Measurements from ENCODE around the gene FGD1.
"Not testable (repeated sequence)": the region's sequence is repeated elsewhere in the genome, so short reads cannot be mapped to it uniquely, and the experiment has no call there.

Gene FGD1

GRCh38 chrX:54494989-54495813 lies 833 bp downstream of the FGD1 start:
- peak overlapping the region; percentile 36; the same call in 1 of the 2 replicates for H3K9ac ChIP-seq (ENCODE audit: low read depth, low read length)
- H3K27me3 ChIP-seq (ENCODE audit: control insufficient read depth, insufficient read depth, low read length), result no peaks in the 10 kb centered on the region
- H3K4me3 ChIP-seq (ENCODE audit: low read depth, low read length), result peak overlapping the region; percentile 72
- peak overlapping the region; percentile 80 for H3K27ac ChIP-seq (ENCODE audit: low read depth, low read length)
- no peaks in the 10 kb centered on the region for H3K36me3 ChIP-seq (ENCODE audit: control insufficient read depth, insufficient read depth, low read length)
- H3K9me3 ChIP-seq (ENCODE audit: control insufficient read depth, insufficient read depth, low read length), result peaks cover 25% of the 10 kb centered on the region
- H3K4me1 ChIP-seq (ENCODE audit: control insufficient read depth, insufficient read depth, low read length), result peaks cover 15% of the 10 kb centered on the region

- Histone ChIP-seq H3K4me1 (ENCODE audit: control insufficient read depth, insufficient read depth, low read length) (peaks cover 15% of the 10 kb centered on the region), H3K9me3 (ENCODE audit: control insufficient read depth, insufficient read depth, low read length) (peaks cover 23% of the 10 kb centered on the region), H3K27ac (ENCODE audit: low read depth, low read length) (no peak overlapping the region), H3K27me3 (ENCODE audit: control insufficient read depth, insufficient read depth, low read length) (no peaks in the 10 kb centered on the region), H3K9ac (ENCODE audit: low read depth, low read length) (0 out of 2 replicates have a peak overlapping the region, but pooled peaks have one; percentile 36), H3K4me3 (ENCODE audit: low read depth, low read length) (peak overlapping the region; percentile 72), H3K36me3 (ENCODE audit: control insufficient read depth, insufficient read depth, low read length) (no peaks in the 10 kb centered on the region)
Measured at GRCh38 chrX:54494166-54494988, 1.7 kb downstream of the FGD1 start.

- H3K9ac ChIP-seq (ENCODE audit: low read depth, low read length), result no peak overlapping the region
- H3K27me3 ChIP-seq (ENCODE audit: control insufficient read depth, insufficient read depth, low read length), result no peaks in the 10 kb centered on the region
- no peak overlapping the region for H3K4me3 ChIP-seq (ENCODE audit: low read depth, low read length)
- H3K4me1 ChIP-seq (ENCODE audit: control insufficient read depth, insufficient read depth, low read length), result peaks cover 15% of the 10 kb centered on the region
- peaks cover 16% of the 10 kb centered on the region for H3K9me3 ChIP-seq (ENCODE audit: control insufficient read depth, insufficient read depth, low read length)
- no peak overlapping the region for H3K27ac ChIP-seq (ENCODE audit: low read depth, low read length)
- no peaks in the 10 kb centered on the region for H3K36me3 ChIP-seq (ENCODE audit: control insufficient read depth, insufficient read depth, low read length)
Measured at GRCh38 chrX:54492340-54492739, 3.7 kb downstream of the FGD1 start.

GRCh38 chrX:54489819-54490218 lies 6.2 kb downstream of the FGD1 start:
- H3K4me1 ChIP-seq (ENCODE audit: control insufficient read depth, insufficient read depth, low read length); H3K36me3 ChIP-seq (ENCODE audit: control insufficient read depth, insufficient read depth, low read length); H3K27me3 ChIP-seq (ENCODE audit: control insufficient read depth, insufficient read depth, low read length); H3K4me3 ChIP-seq (ENCODE audit: low read depth, low read length); H3K27ac ChIP-seq (ENCODE audit: low read depth, low read length); H3K9ac ChIP-seq (ENCODE audit: low read depth, low read length): not testable (repeated sequence)
- H3K9me3 ChIP-seq (ENCODE audit: control insufficient read depth, insufficient read depth, low read length), result peaks cover 21% of the 10 kb centered on the region

GRCh38 chrX:54484666-54485065 lies 11.4 kb downstream of the FGD1 start:
- Histone ChIP-seq H3K9ac (ENCODE audit: low read depth, low read length) (no peak overlapping the region), H3K27ac (ENCODE audit: low read depth, low read length) (peak overlapping the region; percentile 21), H3K27me3 (ENCODE audit: control insufficient read depth, insufficient read depth, low read length) (no peaks in the 10 kb centered on the region), H3K4me3 (ENCODE audit: low read depth, low read length) (no peak overlapping the region), H3K9me3 (ENCODE audit: control insufficient read depth, insufficient read depth, low read length) (peaks cover 13% of the 10 kb centered on the region; the same call in 1 of the 2 replicates), H3K36me3 (ENCODE audit: control insufficient read depth, insufficient read depth, low read length) (no peaks in the 10 kb centered on the region), H3K4me1 (ENCODE audit: control insufficient read depth, insufficient read depth, low read length) (peaks cover 30% of the 10 kb centered on the region)

- no peak overlapping the region for H3K4me3 ChIP-seq (ENCODE audit: low read depth, low read length)
- H3K27me3 ChIP-seq (ENCODE audit: control insufficient read depth, insufficient read depth, low read length), result no peaks in the 10 kb centered on the region
- H3K9me3 ChIP-seq (ENCODE audit: control insufficient read depth, insufficient read depth, low read length), result peaks cover 14% of the 10 kb centered on the region; the same call in 1 of the 2 replicates
- H3K4me1 ChIP-seq (ENCODE audit: control insufficient read depth, insufficient read depth, low read length), result peaks cover 34% of the 10 kb centered on the region
- peak overlapping the region; percentile 21 for H3K27ac ChIP-seq (ENCODE audit: low read depth, low read length)
- no peaks in the 10 kb centered on the region for H3K36me3 ChIP-seq (ENCODE audit: control insufficient read depth, insufficient read depth, low read length)
- H3K9ac ChIP-seq (ENCODE audit: low read depth, low read length), result no peak overlapping the region
Measured at GRCh38 chrX:54483946-54484345, 12.1 kb downstream of the FGD1 start.

GRCh38 chrX:54482839-54483593 lies 13.0 kb downstream of the FGD1 start:
- Histone ChIP-seq H3K36me3 (ENCODE audit: control insufficient read depth, insufficient read depth, low read length) (no peaks in the 10 kb centered on the region), H3K27ac (ENCODE audit: low read depth, low read length) (peak overlapping the region; percentile 34), H3K9ac (ENCODE audit: low read depth, low read length) (no peak overlapping the region), H3K27me3 (ENCODE audit: control insufficient read depth, insufficient read depth, low read length) (no peaks in the 10 kb centered on the region), H3K9me3 (ENCODE audit: control insufficient read depth, insufficient read depth, low read length) (peaks cover 22% of the 10 kb centered on the region), H3K4me1 (ENCODE audit: control insufficient read depth, insufficient read depth, low read length) (peaks cover 42% of the 10 kb centered on the region), H3K4me3 (ENCODE audit: low read depth, low read length) (peak overlapping the region; percentile 26; the same call in 1 of the 2 replicates)

GRCh38 chrX:54479136-54480111 lies 16.6 kb downstream of the FGD1 start:
- 0 out of 2 replicates have a peak overlapping the region, but pooled peaks have one; percentile 33 for H3K4me3 ChIP-seq (ENCODE audit: low read depth, low read length)
- peak overlapping the region; percentile 74 for H3K27ac ChIP-seq (ENCODE audit: low read depth, low read length)
- H3K9ac ChIP-seq (ENCODE audit: low read depth, low read length), result no peak overlapping the region
- peaks cover 21% of the 10 kb centered on the region for H3K9me3 ChIP-seq (ENCODE audit: control insufficient read depth, insufficient read depth, low read length)
- H3K36me3 ChIP-seq (ENCODE audit: control insufficient read depth, insufficient read depth, low read length), result no peaks in the 10 kb centered on the region
- H3K4me1 ChIP-seq (ENCODE audit: control insufficient read depth, insufficient read depth, low read length), result peaks cover 37% of the 10 kb centered on the region
- H3K27me3 ChIP-seq (ENCODE audit: control insufficient read depth, insufficient read depth, low read length), result no peaks in the 10 kb centered on the region

GRCh38 chrX:54473993-54474859 lies 21.8 kb downstream of the FGD1 start:
- no peaks in the 10 kb centered on the region for H3K27me3 ChIP-seq (ENCODE audit: control insufficient read depth, insufficient read depth, low read length)
- no peak overlapping the region for H3K27ac ChIP-seq (ENCODE audit: low read depth, low read length)
- no peaks in the 10 kb centered on the region for H3K36me3 ChIP-seq (ENCODE audit: control insufficient read depth, insufficient read depth, low read length)
- peaks cover 29% of the 10 kb centered on the region for H3K9me3 ChIP-seq (ENCODE audit: control insufficient read depth, insufficient read depth, low read length)
- H3K4me1 ChIP-seq (ENCODE audit: control insufficient read depth, insufficient read depth, low read length), result peaks cover 10% of the 10 kb centered on the region
- H3K9ac ChIP-seq (ENCODE audit: low read depth, low read length), result no peak overlapping the region
- H3K4me3 ChIP-seq (ENCODE audit: low read depth, low read length), result no peak overlapping the region

All from HUES48 (cell line).